GM13976 (cell line): Measurements from ENCODE around the gene NOLC1.

Source experiments
- DNase-seq: peaks from one replicate; pipeline ENCODE4 v3.0.0; 2012; ENCODE audit warnings: low spot score
- CTCF ChIP-seq: IDR thresholded peaks from 2 replicates; pipeline ENCODE4 v1.5.1; 2012; ENCODE audit warnings: borderline replicate concordance, mild to moderate bottlenecking; ENCODE audit not compliant: insufficient read depth; ENCODE audit errors: extremely low read depth, missing control alignments, control extremely low read depth
- in situ Hi-C: fragments of 300-500 bp; cut with MboI; formaldehyde crosslinking; loops from one replicate; pipeline ENCODE4 v1.12.0; 2022; ENCODE audit warnings: low sequenced_read_pairs, mixed read lengths, inconsistent platforms; ENCODE audit not compliant: unreplicated experiment

Gene NOLC1

GRCh38 chr10:102133373-102134195 lies 18.6 kb upstream of the NOLC1 start:
- in situ Hi-C loops: no loop called here
- TF ChIP-seq CTCF: no peak

GRCh38 chr10:102134416-102134815 lies 17.8 kb upstream of the NOLC1 start:
- in situ Hi-C loops: no loop called here
- DNase-seq: no peak

More at GRCh38 chr10:102133373-102134195, 18.6 kb upstream of the NOLC1 start:
- peak; percentile 75 for DNase-seq

GRCh38 chr10:102135956-102136526 lies 16.1 kb upstream of the NOLC1 start:
- in situ Hi-C loops: no loop called here
- TF ChIP-seq CTCF: no peak
- no peak for DNase-seq

More at GRCh38 chr10:102134416-102134815, 17.8 kb upstream of the NOLC1 start:
- TF ChIP-seq CTCF: no peak

- TF ChIP-seq CTCF: no peak
- peak; percentile 9 for DNase-seq
- in situ Hi-C loops: no loop called here
These were observed 12.7 kb upstream of the NOLC1 start for GRCh38 chr10:102139281-102140110.

GRCh38 chr10:102140218-102140617 lies 12.0 kb upstream of the NOLC1 start:
- in situ Hi-C loops: no loop called here
- TF ChIP-seq CTCF: no peak
- peak; percentile 6 for DNase-seq

- no peak for TF ChIP-seq CTCF
- in situ Hi-C loops: no loop called here
- DNase-seq: peak; percentile 9
These were observed 11.2 kb upstream of the NOLC1 start for GRCh38 chr10:102140913-102141540.
